Kidney epithelial cell (primary cell): Measurements from ENCODE around the gene MYG1. TPM values are rescaled to one million over a fixed set of nuclear protein-coding genes. Genes with fewer than 3 reads are reported as not detected.
"Not testable (repeated sequence)": the region's sequence is repeated elsewhere in the genome, so short reads cannot be mapped to it uniquely, and the experiment has no call there.

Experiments used
- DNase-seq: peaks from one replicate; pipeline ENCODE4 v3.0.0-alpha.2; 2010; ENCODE audit warnings: low read depth
- H3K27me3 ChIP-seq: 2 replicates; pipeline ENCODE4 v1.6.0; 2011; ENCODE audit warnings: low read length; ENCODE audit not compliant: control insufficient read depth, insufficient read depth
- H3K36me3 ChIP-seq: 2 replicates; pipeline ENCODE4 v1.5.1; 2011; ENCODE audit warnings: low read length; ENCODE audit not compliant: control insufficient read depth, insufficient read depth
- H3K4me3 ChIP-seq: 2 replicates; pipeline ENCODE4 v1.5.1; 2011; ENCODE audit warnings: low read depth, mild to moderate bottlenecking, control low read depth, low read length
- total RNA-seq: library from RNA; depleted of rRNA; stranded (reverse); fragments of >200 nt; gene quantifications from 2 replicates; pipeline ENCODE4 v1.2.3, GENCODE V29; 2015
- TF ChIP-seq, protein P1 (sequence below): IDR thresholded peaks from 2 replicates; pipeline ENCODE4 v1.5.1; 2011; ENCODE audit warnings: mild to moderate bottlenecking, moderate library complexity, low read length, control low read depth, inconsistent platforms; ENCODE audit not compliant: insufficient read depth, poor library complexity, severe bottlenecking

The MYG1 gene
- total RNA-seq, 1 donor from 2014 or later, result 75.3 TPM

- Histone ChIP-seq H3K36me3 (no peaks in the 10 kb centered on the region), H3K27me3 (no peaks in the 10 kb centered on the region), H3K4me3 (no peak overlapping the region)
- TF ChIP-seq, protein P1, sequence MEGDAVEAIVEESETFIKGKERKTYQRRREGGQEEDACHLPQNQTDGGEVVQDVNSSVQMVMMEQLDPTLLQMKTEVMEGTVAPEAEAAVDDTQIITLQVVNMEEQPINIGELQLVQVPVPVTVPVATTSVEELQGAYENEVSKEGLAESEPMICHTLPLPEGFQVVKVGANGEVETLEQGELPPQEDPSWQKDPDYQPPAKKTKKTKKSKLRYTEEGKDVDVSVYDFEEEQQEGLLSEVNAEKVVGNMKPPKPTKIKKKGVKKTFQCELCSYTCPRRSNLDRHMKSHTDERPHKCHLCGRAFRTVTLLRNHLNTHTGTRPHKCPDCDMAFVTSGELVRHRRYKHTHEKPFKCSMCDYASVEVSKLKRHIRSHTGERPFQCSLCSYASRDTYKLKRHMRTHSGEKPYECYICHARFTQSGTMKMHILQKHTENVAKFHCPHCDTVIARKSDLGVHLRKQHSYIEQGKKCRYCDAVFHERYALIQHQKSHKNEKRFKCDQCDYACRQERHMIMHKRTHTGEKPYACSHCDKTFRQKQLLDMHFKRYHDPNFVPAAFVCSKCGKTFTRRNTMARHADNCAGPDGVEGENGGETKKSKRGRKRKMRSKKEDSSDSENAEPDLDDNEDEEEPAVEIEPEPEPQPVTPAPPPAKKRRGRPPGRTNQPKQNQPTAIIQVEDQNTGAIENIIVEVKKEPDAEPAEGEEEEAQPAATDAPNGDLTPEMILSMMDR, result no peak
- no peak for DNase-seq
Measured at GRCh38 chr12:53290661-53291060, 8.8 kb upstream of the MYG1 start.

- Histone ChIP-seq H3K4me3 (no peak overlapping the region), H3K36me3 (no peaks in the 10 kb centered on the region), H3K27me3 (no peaks in the 10 kb centered on the region)
- no peak for DNase-seq
- TF ChIP-seq, protein P1, result no peak
Measured at GRCh38 chr12:53292426-53292825, 7.1 kb upstream of the MYG1 start.

- Histone ChIP-seq H3K4me3 (peak within 1 kb of the TSS; percentile 89), H3K36me3 (no peaks in the 10 kb centered on the region), H3K27me3 (no peaks in the 10 kb centered on the region)
- TF ChIP-seq, protein P1, result no peak
- peak; percentile 77 for DNase-seq
Measured at GRCh38 chr12:53295070-53295890, 4.2 kb upstream of the MYG1 start, which contains the start of gene PFDN5. Gene PFDN5, plus strand, starts transcription at chr12:53295542. Its CDS starts 26 bp downstream, at chr12:53295568.

DNA sequence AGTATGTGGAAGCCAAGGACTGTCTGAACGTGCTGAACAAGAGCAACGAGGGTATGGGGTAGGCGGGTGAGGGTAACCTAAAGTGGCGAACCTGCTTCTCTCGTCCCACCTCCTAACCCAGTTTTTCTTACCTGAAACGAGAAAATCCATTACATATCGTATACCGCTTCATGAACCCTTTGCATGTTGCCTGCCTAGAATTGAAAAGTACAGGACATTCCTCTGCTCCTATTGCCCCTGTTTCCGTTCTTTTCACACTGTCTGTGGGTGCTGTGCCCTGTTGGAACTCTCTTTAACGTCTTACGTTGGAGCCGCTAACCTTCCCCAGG, 3.6 kb upstream of the MYG1 start:
- Histone ChIP-seq H3K27me3 (no peaks in the 10 kb centered on the region), H3K36me3 (no peaks in the 10 kb centered on the region), H3K4me3 (peak overlapping the region; percentile 89)
- TF ChIP-seq, protein P1, result no peak
- no peak for DNase-seq

DNA sequence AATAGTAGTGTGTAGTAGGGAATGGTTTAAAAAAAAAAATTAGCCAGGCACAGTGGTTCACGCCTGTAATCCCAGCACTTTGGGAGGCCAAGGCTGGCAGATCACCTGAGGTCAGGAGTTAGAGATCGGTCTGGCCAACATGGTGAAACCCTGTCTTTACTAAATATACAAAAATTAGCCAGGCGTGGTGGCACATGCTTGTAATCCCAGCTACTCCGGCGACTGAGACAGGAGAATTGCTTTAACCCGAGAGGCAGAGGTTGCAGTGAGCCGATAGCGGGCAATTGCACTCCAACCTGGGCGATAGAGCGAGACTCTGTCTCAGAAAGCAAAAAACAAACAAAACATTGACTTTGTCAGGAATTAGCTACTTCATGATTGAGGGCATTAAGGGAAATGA, 2.4 kb upstream of the MYG1 start:
- not testable (repeated sequence) for H3K4me3 ChIP-seq, H3K36me3 ChIP-seq, DNase-seq, H3K27me3 ChIP-seq

GRCh38 chr12:53298164-53298563, 1.3 kb upstream of the MYG1 start:
- Histone ChIP-seq H3K36me3 (no peaks in the 10 kb centered on the region), H3K27me3 (no peaks in the 10 kb centered on the region), H3K4me3 (no peak overlapping the region)
- TF ChIP-seq, protein P1, result no peak
- DNase-seq, result no peak
